ENCODE measurements around the gene ATP5PD.
"Not testable (repeated sequence)": the region's sequence is repeated elsewhere in the genome, so short reads cannot be mapped to it uniquely, and the experiment has no call there.

Gene ATP5PD

GRCh38 chr17:75047398-75048098, 779 bp upstream of the ATP5PD start (continued):
- no peak for TF ChIP-seq ZNF518A (tag by site-specific recombination; conservative IDR thresholded peaks at IDR 0.05; ENCODE audit: low read depth)
- peak; percentile 99 for TF ChIP-seq EGR2 (tag by site-specific recombination; IDR thresholded peaks at IDR 0.05; ENCODE audit: low read depth)
- TF ChIP-seq ZNF449 (tag by site-specific recombination; IDR thresholded peaks at IDR 0.05), result peak; percentile 59
- peak; percentile 100 for TF ChIP-seq ZFHX2 (tag by site-specific recombination; conservative IDR thresholded peaks at IDR 0.05)
- TF ChIP-seq KLF1 (tag by site-specific recombination; IDR thresholded peaks at IDR 0.05), result peak; percentile 65
- 0 out of 2 replicates have a peak, but pooled peaks have one; percentile 16 for TF ChIP-seq PRDM10 (tag by site-specific recombination; IDR thresholded peaks at IDR 0.05)
- TF ChIP-seq ZNF221 (tag by site-specific recombination; IDR thresholded peaks at IDR 0.05; ENCODE audit: borderline replicate concordance), result no peak
- peak; percentile 22; the same call in 1 of the 2 replicates for TF ChIP-seq ZBTB8A (tag by site-specific recombination; IDR thresholded peaks at IDR 0.05)
- peak; percentile 62 for TF ChIP-seq PATZ1 (tag by site-specific recombination; IDR thresholded peaks at IDR 0.05)

GRCh38 chr17:75045946-75046406, 793 bp downstream of the ATP5PD start:
- ChIA-PET CTCF (interaction anchor here (1.2 to 1.3 kb wide), 2 partner anchors 68 to 84 kb away, joined by 3 to 4 read pairs; no protein-coding TSS in a partner anchor), POLR2A (interaction anchor here (0.9 to 4.8 kb wide), 8 partner anchors 9 to 79 kb away, joined by 3 to 44 read pairs (median 5); partner anchors contain the start of genes ARMC7, CDR2L and MRPL58)
- Histone ChIP-seq H3K36me3 (ENCODE audit: control insufficient read depth in 2 of 2, insufficient read depth in 1 of 2, low read length in 2 of 2) (peaks cover 15 to 35% of the 10 kb centered on the region in 2 experiments), H3K4me3 (ENCODE audit: low read depth, low read length) (peak overlapping the region; percentile 99), H3K27ac (ENCODE audit: extremely low read depth, low read depth, low read length) (peak overlapping the region; percentile 76; the same call in 1 of the 2 replicates)
- not testable (repeated sequence) for H3K4me1 ChIP-seq (ENCODE audit: control insufficient read depth, insufficient read depth, low read length); H3K9me3 ChIP-seq (ENCODE audit: control insufficient read depth, insufficient read depth, low read depth, low read length)
- TF ChIP-seq ZNF362 (tag by site-specific recombination; IDR thresholded peaks at IDR 0.05) (peak; percentile 87), ZNF600 (tag by site-specific recombination; IDR thresholded peaks at IDR 0.05) (peak; percentile 34; the same call in 1 of the 2 replicates), KLF7 (tag by site-specific recombination; IDR thresholded peaks at IDR 0.05; ENCODE audit: borderline replicate concordance) (0 out of 2 replicates have a peak, but pooled peaks have one; percentile 10), ZNF580 (tag by site-specific recombination; IDR thresholded peaks at IDR 0.05) (0 out of 2 replicates have a peak, but pooled peaks have one; percentile 10), KLF1 (tag by site-specific recombination; IDR thresholded peaks at IDR 0.05) (peak; percentile 14; the same call in 1 of the 2 replicates), ZFP69B (tag by site-specific recombination; IDR thresholded peaks at IDR 0.05) (0 out of 2 replicates have a peak, but pooled peaks have one; percentile 14)
